GM23338 (cell line): Measurements from ENCODE around the gene AGR3. TPM values are rescaled to one million over a fixed set of nuclear protein-coding genes. Genes with fewer than 3 reads are reported as not detected.

Experiments
- ATAC-seq: fragments of 200-7000 bp; cut with Tn5 transposase; 3 replicates; pipeline ENCODE4 v1.9.1; 2020
- DNase-seq: peaks from one replicate; pipeline ENCODE4 v3.0.0-alpha.2; 2015; ENCODE audit warnings: low spot score
- H2AFZ ChIP-seq: fragments of 200-600 bp; sonication (generic); 2 replicates; pipeline ENCODE4 v1.8.0; 2016; ENCODE audit warnings: antibody characterized with exemption, mild to moderate bottlenecking, moderate library complexity
- H3F3A ChIP-seq: fragments of 200-600 bp; sonication (generic); replicated peaks from 2 replicates; pipeline ENCODE4 v1.8.0; 2017; ENCODE audit warnings: antibody characterized with exemption, mixed run types, low read depth
- H3K27ac ChIP-seq: fragments of 200-600 bp; sonication (generic); 2 replicates; pipeline ENCODE4 v1.6.1; 2016; ENCODE audit warnings: low read depth
- H3K27me3 ChIP-seq: fragments of 200-600 bp; sonication (generic); 2 replicates; pipeline ENCODE4 v1.8.0; 2016; ENCODE audit warnings: mild to moderate bottlenecking, mixed run types, moderate library complexity; ENCODE audit not compliant: insufficient read depth
- H3K36me3 ChIP-seq: fragments of 200-600 bp; sonication (generic); 2 replicates; pipeline ENCODE4 v1.8.0; 2016; ENCODE audit warnings: mild to moderate bottlenecking; ENCODE audit not compliant: insufficient read depth
- H3K4me1 ChIP-seq: fragments of 200-600 bp; sonication (generic); 2 replicates; pipeline ENCODE4 v1.8.0; 2016; ENCODE audit warnings: mild to moderate bottlenecking, moderate library complexity; ENCODE audit not compliant: insufficient read depth
- H3K4me2 ChIP-seq: fragments of 200-600 bp; sonication (generic); 2 replicates; pipeline ENCODE4 v1.7.1; 2017; ENCODE audit warnings: mixed run types
- H3K4me3 ChIP-seq: fragments of 200-600 bp; sonication (generic); 2 replicates; pipeline ENCODE4 v1.6.1; 2016; ENCODE audit warnings: mixed run types
- H3K79me2 ChIP-seq: fragments of 200-600 bp; sonication (generic); replicated peaks from 2 replicates; pipeline ENCODE4 v1.8.0; 2017; ENCODE audit warnings: mild to moderate bottlenecking; ENCODE audit not compliant: insufficient read depth
- H3K9me2 ChIP-seq: fragments of 200-600 bp; sonication (generic); 2 replicates; pipeline ENCODE4 v1.8.0; 2017; ENCODE audit not compliant: insufficient read depth
- H4K20me1 ChIP-seq: fragments of 200-600 bp; sonication (generic); replicated peaks from 2 replicates; pipeline ENCODE4 v1.8.0; 2017; ENCODE audit warnings: mild to moderate bottlenecking; ENCODE audit not compliant: insufficient read depth
- H3K27ac Mint-ChIP-seq: 2 replicates; pipeline ENCODE4 v1.8.0; 2020; ENCODE audit warnings: inconsistent platforms, mild to moderate bottlenecking, moderate library complexity, mixed read lengths
- H3K27me3 Mint-ChIP-seq: 3 replicates; pipeline ENCODE4 v1.8.0; 2022; ENCODE audit warnings: low read depth, mild to moderate bottlenecking, moderate library complexity, mixed read lengths, inconsistent platforms; ENCODE audit not compliant: insufficient read depth, poor library complexity
- H3K36me3 Mint-ChIP-seq: 3 replicates; pipeline ENCODE4 v1.8.0; 2021; ENCODE audit warnings: low read depth, mild to moderate bottlenecking, inconsistent platforms, moderate library complexity, mixed read lengths
- H3K4me1 Mint-ChIP-seq: 3 replicates; pipeline ENCODE4 v1.8.0; 2020; ENCODE audit warnings: mild to moderate bottlenecking, inconsistent platforms, mixed read lengths
- H3K4me3 Mint-ChIP-seq: 3 replicates; pipeline ENCODE4 v1.8.0; 2021; ENCODE audit warnings: moderate library complexity, mild to moderate bottlenecking, inconsistent platforms, mixed read lengths
- H3K9me3 Mint-ChIP-seq: 3 replicates; pipeline ENCODE4 v1.8.0; 2020; ENCODE audit warnings: moderate library complexity, mild to moderate bottlenecking, inconsistent platforms, mixed read lengths
- CREB1 ChIP-seq: fragments of 250-450 bp; sonication (Bioruptor Pico); IDR thresholded peaks from 2 replicates; pipeline ENCODE4 v1.5.0; 2020; ENCODE audit warnings: low read depth, mild to moderate bottlenecking, moderate library complexity
- CTCF ChIP-seq, 2 experiments: fragments of 200-600 bp in 1 of 2; sonication (generic) in 1 of 2; conservative IDR thresholded peaks; 2 replicates each; pipeline versions ENCODE4 v1.5.1 to v1.6.1; 2016 to 2017; ENCODE audit warnings: antibody characterized with exemption in 2 of 2, low read depth in 2 of 2, mild to moderate bottlenecking in 2 of 2, moderate library complexity in 1 of 2
- ETS1 ChIP-seq: IDR thresholded peaks from 2 replicates; pipeline ENCODE4 v1.6.1; 2016; ENCODE audit warnings: antibody characterized with exemption
- EZH2 ChIP-seq: fragments of 200-600 bp; sonication (generic); IDR thresholded peaks from one replicate; pipeline ENCODE4 v1.8.0; 2017; ENCODE audit warnings: antibody characterized with exemption, mild to moderate bottlenecking, low read depth; ENCODE audit not compliant: unreplicated experiment
- EZH2phosphoT487 ChIP-seq: fragments of 200-600 bp; sonication (generic); IDR thresholded peaks from one replicate; pipeline ENCODE4 v1.8.1; 2018; ENCODE audit warnings: antibody characterized with exemption; ENCODE audit not compliant: unreplicated experiment
- JUNB ChIP-seq: IDR thresholded peaks from one replicate; pipeline ENCODE4 v1.6.1; 2016; ENCODE audit warnings: antibody characterized with exemption; ENCODE audit not compliant: unreplicated experiment
- NANOG ChIP-seq: IDR thresholded peaks from 2 replicates; pipeline ENCODE4 v1.6.1; 2016; ENCODE audit warnings: antibody characterized with exemption, borderline replicate concordance
- POLR2AphosphoS5 ChIP-seq: IDR thresholded peaks from 2 replicates; pipeline ENCODE4 v1.6.1; 2016; ENCODE audit warnings: antibody characterized with exemption, low read depth
- STAT1 ChIP-seq: IDR thresholded peaks from one replicate; pipeline ENCODE4 v1.6.1; 2016; ENCODE audit warnings: antibody characterized with exemption; ENCODE audit not compliant: unreplicated experiment
- ZNF114 ChIP-seq: fragments of 250-450 bp; sonication (Bioruptor Pico); IDR thresholded peaks from 2 replicates; pipeline ENCODE4 v1.5.0; 2020; ENCODE audit warnings: mild to moderate bottlenecking, moderate library complexity
- ZNF331 ChIP-seq: fragments of 250-450 bp; sonication (Bioruptor Pico); IDR thresholded peaks from 2 replicates; pipeline ENCODE4 v1.5.0; 2020; ENCODE audit warnings: low read depth, mild to moderate bottlenecking, moderate library complexity
- polyA plus RNA-seq: library from polyadenylated mRNA; unstranded; fragments of >200 nt; fragmentation: Nextera tagmentation; extraction: Ambion mirVana; gene quantifications from 2 replicates; pipeline ENCODE4 v1.2.1, GENCODE V29; 2016
- total RNA-seq: library from RNA; depleted of rRNA; stranded (reverse); fragments of >200 nt; shearing (Covaris generic); gene quantifications from 2 replicates; pipeline ENCODE4 v1.2.3, GENCODE V29; 2014
- TF ChIP-seq, protein P1 (sequence below): IDR thresholded peaks from one replicate; pipeline ENCODE4 v1.6.1; 2018; ENCODE audit warnings: antibody characterized with exemption; ENCODE audit not compliant: unreplicated experiment

Gene AGR3
- total and polyA plus RNA-seq, 2 experiments from 2014 or later, result not detected

DNA sequence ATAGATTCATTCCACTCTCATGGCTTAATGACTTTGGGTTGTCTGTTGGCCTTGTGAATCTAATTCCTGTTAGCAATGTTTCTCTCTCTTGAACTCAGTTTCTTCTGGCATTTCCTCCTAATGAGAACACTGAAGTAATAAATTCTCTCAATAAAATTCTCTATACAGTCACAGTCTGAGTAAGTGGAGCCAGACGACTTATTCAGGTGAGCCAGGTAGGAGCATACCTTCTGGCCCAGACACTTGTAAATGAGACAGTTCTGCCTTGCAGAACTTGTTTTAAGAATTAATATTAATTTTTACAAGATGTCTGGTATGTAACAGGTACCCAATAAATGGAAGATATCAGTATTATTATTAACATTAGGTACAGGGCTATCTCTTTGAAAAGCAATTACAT, 48.4 kb downstream of the AGR3 start:
- Mint-ChIP-seq H3K4me3 (no peak overlapping the region), H3K27ac (peak overlapping the region; percentile 24), H3K9me3 (no peaks in the 10 kb centered on the region), H3K36me3 (no peaks in the 10 kb centered on the region), H3K4me1 (no peaks in the 10 kb centered on the region), H3K27me3 (no peaks in the 10 kb centered on the region)
- Histone ChIP-seq H3K27ac (no peak overlapping the region), H3K4me2 (no peak overlapping the region), H3K36me3 (no peaks in the 10 kb centered on the region), H3K4me3 (no peak overlapping the region), H3K9me2 (no peaks in the 10 kb centered on the region; the same call in 1 of the 2 replicates), H3K27me3 (no peaks in the 10 kb centered on the region), H3K4me1 (no peaks in the 10 kb centered on the region), H3F3A (no peaks in the 10 kb centered on the region), H2AFZ (no peak overlapping the region), H4K20me1 (no peaks in the 10 kb centered on the region), H3K79me2 (no peaks in the 10 kb centered on the region)
- DNase-seq (no peak), ATAC-seq (no peak)
- TF ChIP-seq, protein P1, sequence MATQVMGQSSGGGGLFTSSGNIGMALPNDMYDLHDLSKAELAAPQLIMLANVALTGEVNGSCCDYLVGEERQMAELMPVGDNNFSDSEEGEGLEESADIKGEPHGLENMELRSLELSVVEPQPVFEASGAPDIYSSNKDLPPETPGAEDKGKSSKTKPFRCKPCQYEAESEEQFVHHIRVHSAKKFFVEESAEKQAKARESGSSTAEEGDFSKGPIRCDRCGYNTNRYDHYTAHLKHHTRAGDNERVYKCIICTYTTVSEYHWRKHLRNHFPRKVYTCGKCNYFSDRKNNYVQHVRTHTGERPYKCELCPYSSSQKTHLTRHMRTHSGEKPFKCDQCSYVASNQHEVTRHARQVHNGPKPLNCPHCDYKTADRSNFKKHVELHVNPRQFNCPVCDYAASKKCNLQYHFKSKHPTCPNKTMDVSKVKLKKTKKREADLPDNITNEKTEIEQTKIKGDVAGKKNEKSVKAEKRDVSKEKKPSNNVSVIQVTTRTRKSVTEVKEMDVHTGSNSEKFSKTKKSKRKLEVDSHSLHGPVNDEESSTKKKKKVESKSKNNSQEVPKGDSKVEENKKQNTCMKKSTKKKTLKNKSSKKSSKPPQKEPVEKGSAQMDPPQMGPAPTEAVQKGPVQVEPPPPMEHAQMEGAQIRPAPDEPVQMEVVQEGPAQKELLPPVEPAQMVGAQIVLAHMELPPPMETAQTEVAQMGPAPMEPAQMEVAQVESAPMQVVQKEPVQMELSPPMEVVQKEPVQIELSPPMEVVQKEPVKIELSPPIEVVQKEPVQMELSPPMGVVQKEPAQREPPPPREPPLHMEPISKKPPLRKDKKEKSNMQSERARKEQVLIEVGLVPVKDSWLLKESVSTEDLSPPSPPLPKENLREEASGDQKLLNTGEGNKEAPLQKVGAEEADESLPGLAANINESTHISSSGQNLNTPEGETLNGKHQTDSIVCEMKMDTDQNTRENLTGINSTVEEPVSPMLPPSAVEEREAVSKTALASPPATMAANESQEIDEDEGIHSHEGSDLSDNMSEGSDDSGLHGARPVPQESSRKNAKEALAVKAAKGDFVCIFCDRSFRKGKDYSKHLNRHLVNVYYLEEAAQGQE, result no peak
- TF ChIP-seq JUNB (no peak), EZH2phosphoT487 (no peak), ZNF114 (CRISPR knock-in tag) (no peak), NANOG (no peak), CREB1 (CRISPR knock-in tag) (no peak), EZH2 (no peak), ETS1 (no peak), STAT1 (no peak), CTCF (conservative IDR thresholded peaks at IDR 0.05; ENCODE audit: low read depth in 2 of 2) (no peak), POLR2AphosphoS5 (no peak), ZNF331 (CRISPR knock-in tag) (no peak)
